ENCODE data around the gene PRR20E.

Gene PRR20E

DNA sequence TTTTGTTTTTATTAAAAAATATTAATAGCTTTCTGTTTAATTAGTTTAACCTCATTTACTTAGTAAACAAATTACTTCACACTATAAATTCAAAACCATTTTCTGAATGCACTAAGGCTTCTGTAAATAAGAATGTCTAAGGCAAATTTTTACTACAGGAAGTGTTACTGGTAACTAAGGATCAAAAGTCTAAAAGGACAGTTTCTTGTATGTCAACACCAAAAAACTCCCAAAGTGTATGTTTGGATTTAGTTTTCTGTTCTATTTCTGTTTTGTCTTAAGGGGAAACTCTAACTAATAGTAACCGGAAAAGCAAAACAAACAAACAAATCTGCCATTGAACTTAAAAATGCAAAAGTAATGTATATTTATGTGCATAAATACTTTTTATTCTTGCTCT, 24.7 kb downstream of the PRR20E start:
- DNase-seq (ENCODE audit: low read depth) = no peak
- TF ChIP-seq, protein P1, sequence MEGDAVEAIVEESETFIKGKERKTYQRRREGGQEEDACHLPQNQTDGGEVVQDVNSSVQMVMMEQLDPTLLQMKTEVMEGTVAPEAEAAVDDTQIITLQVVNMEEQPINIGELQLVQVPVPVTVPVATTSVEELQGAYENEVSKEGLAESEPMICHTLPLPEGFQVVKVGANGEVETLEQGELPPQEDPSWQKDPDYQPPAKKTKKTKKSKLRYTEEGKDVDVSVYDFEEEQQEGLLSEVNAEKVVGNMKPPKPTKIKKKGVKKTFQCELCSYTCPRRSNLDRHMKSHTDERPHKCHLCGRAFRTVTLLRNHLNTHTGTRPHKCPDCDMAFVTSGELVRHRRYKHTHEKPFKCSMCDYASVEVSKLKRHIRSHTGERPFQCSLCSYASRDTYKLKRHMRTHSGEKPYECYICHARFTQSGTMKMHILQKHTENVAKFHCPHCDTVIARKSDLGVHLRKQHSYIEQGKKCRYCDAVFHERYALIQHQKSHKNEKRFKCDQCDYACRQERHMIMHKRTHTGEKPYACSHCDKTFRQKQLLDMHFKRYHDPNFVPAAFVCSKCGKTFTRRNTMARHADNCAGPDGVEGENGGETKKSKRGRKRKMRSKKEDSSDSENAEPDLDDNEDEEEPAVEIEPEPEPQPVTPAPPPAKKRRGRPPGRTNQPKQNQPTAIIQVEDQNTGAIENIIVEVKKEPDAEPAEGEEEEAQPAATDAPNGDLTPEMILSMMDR (conservative IDR thresholded peaks at IDR 0.05; ENCODE audit: low read length) = no peak

GRCh38 chr13:57212989-57213388, 46.0 kb downstream of the PRR20E start:
- TF ChIP-seq, protein P1 (conservative IDR thresholded peaks at IDR 0.05; ENCODE audit: low read length) = no peak
- no peak for DNase-seq (ENCODE audit: low read depth)
- no peak overlapping the region for H3K4me3 ChIP-seq (ENCODE audit: low read length)

More for the DNA sequence above, 24.7 kb downstream of the PRR20E start:
- H3K4me3 ChIP-seq (ENCODE audit: low read length) = no peak overlapping the region
